ENCODE measurements around the gene ZFYVE27.

ZFYVE27 gene

GRCh38 chr10:97774811-97775294 is 37.9 kb downstream of the ZFYVE27 start:
- Histone ChIP-seq H3K27me3 (ENCODE audit: insufficient read depth, low read length) (peaks cover 53% of the 10 kb centered on the region), H3K9me3 (ENCODE audit: low read length) (no peaks in the 10 kb centered on the region), H3K4me3 (ENCODE audit: low read length) (no peak overlapping the region), H2AFZ (ENCODE audit: low read depth, low read length) (no peak overlapping the region), H3K4me1 (ENCODE audit: insufficient read depth, low read length) (peaks cover 3% of the 10 kb centered on the region), H3K36me3 (ENCODE audit: insufficient read depth, low read length) (no peaks in the 10 kb centered on the region)

- no peaks in the 10 kb centered on the region for H3K36me3 ChIP-seq (ENCODE audit: insufficient read depth, low read length)
- H3K9me3 ChIP-seq (ENCODE audit: low read length): no peaks in the 10 kb centered on the region
- H3K27me3 ChIP-seq (ENCODE audit: insufficient read depth, low read length): peaks cover 47% of the 10 kb centered on the region
- H2AFZ ChIP-seq (ENCODE audit: low read depth, low read length): no peak overlapping the region
- peaks cover 8% of the 10 kb centered on the region for H3K4me1 ChIP-seq (ENCODE audit: insufficient read depth, low read length)
- H3K4me3 ChIP-seq (ENCODE audit: low read length): no peak overlapping the region
These were observed 40.2 kb downstream of the ZFYVE27 start for GRCh38 chr10:97777143-97777542.

GRCh38 chr10:97778452-97779302 is 41.7 kb downstream of the ZFYVE27 start:
- no peak overlapping the region for H2AFZ ChIP-seq (ENCODE audit: low read depth, low read length)
- no peaks in the 10 kb centered on the region for H3K9me3 ChIP-seq (ENCODE audit: low read length)
- no peak overlapping the region for H3K4me3 ChIP-seq (ENCODE audit: low read length)
- no peaks in the 10 kb centered on the region for H3K36me3 ChIP-seq (ENCODE audit: insufficient read depth, low read length)
- peaks cover 31% of the 10 kb centered on the region for H3K27me3 ChIP-seq (ENCODE audit: insufficient read depth, low read length)
- H3K4me1 ChIP-seq (ENCODE audit: insufficient read depth, low read length): peaks cover 8% of the 10 kb centered on the region

GRCh38 chr10:97779492-97779891 is 42.6 kb downstream of the ZFYVE27 start:
- H3K4me3 ChIP-seq (ENCODE audit: low read length): no peak overlapping the region
- H3K9me3 ChIP-seq (ENCODE audit: low read length): no peaks in the 10 kb centered on the region
- no peaks in the 10 kb centered on the region for H3K36me3 ChIP-seq (ENCODE audit: insufficient read depth, low read length)
- no peak overlapping the region for H2AFZ ChIP-seq (ENCODE audit: low read depth, low read length)
- peaks cover 28% of the 10 kb centered on the region for H3K27me3 ChIP-seq (ENCODE audit: insufficient read depth, low read length)
- H3K4me1 ChIP-seq (ENCODE audit: insufficient read depth, low read length): peaks cover 13% of the 10 kb centered on the region

DNA sequence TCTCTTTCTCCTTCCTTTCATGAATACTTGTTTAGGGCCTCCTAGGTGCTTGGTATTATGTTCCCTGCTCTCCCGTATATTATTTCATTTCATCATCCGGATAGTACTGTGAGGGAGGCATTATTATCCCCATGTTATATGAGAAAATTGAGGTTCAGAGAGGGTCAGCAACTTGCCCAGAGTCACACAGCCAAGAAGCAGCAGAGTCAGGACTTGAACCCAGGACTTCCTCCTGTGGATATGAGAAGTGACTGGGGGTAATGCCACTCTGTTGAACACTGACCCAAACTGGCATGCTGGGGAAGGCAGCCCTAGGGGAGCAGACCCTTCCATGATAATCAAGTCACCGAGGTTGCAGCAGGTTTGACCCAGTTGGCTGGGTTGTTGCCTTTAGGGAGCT is 43.0 kb downstream of the ZFYVE27 start:
- Histone ChIP-seq H3K27me3 (ENCODE audit: insufficient read depth, low read length) (peaks cover 24% of the 10 kb centered on the region), H3K4me1 (ENCODE audit: insufficient read depth, low read length) (peaks cover 13% of the 10 kb centered on the region), H3K9me3 (ENCODE audit: low read length) (no peaks in the 10 kb centered on the region), H2AFZ (ENCODE audit: low read depth, low read length) (no peak overlapping the region), H3K4me3 (ENCODE audit: low read length) (no peak overlapping the region), H3K36me3 (ENCODE audit: insufficient read depth, low read length) (no peaks in the 10 kb centered on the region)

DNA sequence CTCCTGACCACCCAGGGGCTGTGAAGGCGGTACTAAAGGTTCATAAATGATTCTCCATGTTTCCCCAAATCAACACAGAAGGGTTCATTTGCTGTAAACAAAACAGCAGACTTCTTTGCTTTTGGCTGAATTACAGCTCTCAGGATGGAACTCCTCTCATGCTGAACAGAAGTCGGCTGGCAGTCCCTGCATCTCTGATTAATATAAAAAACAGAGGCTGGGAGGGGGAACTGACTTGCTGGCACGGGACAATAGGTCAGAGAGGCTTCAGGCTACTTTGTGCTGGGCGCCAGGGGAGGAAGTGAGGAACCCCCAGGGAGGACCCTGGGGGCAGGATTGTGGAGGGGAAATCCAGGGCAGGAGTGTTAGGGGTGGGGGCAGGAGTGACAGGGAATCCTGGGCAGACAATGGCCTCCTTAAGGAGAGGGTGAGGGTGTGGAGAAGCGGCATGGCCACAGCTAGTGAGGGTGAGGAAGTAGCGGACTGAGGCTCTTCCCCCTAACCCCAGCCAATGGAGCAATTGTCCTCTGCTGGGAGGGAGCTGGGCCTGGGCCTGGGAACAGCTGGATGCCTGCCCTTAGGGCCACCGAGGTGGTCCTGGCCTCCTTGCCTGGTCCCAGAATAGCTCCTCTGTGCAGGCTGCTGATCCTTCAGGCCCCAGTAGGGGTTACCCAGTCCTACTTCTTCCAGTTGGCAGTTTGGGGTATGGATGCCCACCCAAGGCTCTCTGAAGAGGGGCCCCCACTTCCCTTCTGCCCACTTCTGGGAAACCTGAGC is 44.1 kb downstream of the ZFYVE27 start:
- Histone ChIP-seq H2AFZ (ENCODE audit: low read depth, low read length) (no peak overlapping the region), H3K4me1 (ENCODE audit: insufficient read depth, low read length) (peaks cover 13% of the 10 kb centered on the region), H3K27me3 (ENCODE audit: insufficient read depth, low read length) (peaks cover 21% of the 10 kb centered on the region), H3K4me3 (ENCODE audit: low read length) (no peak overlapping the region), H3K36me3 (ENCODE audit: insufficient read depth, low read length) (no peaks in the 10 kb centered on the region), H3K9me3 (ENCODE audit: low read length) (no peaks in the 10 kb centered on the region)

DNA sequence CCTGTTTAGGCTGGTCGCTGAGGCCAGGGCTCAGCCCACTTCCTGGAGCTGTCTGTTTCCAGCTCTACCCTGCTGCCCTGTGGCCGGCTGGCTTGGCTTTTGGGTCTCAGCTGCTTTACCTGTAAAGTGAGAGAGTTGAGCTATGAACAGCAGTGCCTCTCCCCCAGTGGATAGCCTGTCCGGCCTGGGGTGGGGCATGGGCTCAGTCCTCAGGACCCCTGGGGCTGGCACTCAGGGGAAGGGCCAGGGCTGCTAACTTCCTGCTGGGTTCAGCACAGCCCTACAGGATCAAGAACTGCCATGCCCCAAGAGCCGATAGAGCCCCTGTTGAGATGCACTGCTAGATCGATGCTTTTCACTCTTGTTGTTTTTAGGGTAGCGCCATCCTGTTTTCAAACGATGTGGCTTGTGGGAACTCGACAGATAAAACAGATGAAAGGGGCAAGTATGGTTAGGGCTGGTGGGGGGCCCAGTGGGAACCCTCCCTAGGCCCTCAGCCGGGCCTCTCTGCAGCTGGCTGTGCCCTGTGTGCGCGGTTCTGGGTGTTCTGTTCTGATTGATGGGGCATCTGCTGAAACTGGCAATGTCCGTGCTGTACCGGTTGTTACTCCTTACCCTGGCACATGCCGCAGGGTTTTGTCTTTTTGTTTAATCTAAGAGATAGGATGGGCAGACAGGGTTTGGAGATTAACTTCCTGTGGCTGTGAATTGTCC is 44.8 kb downstream of the ZFYVE27 start:
- Histone ChIP-seq H3K27me3 (ENCODE audit: insufficient read depth, low read length) (peaks cover 25% of the 10 kb centered on the region), H3K4me1 (ENCODE audit: insufficient read depth, low read length) (peaks cover 13% of the 10 kb centered on the region), H3K9me3 (ENCODE audit: low read length) (no peaks in the 10 kb centered on the region), H3K4me3 (ENCODE audit: low read length) (no peak overlapping the region), H3K36me3 (ENCODE audit: insufficient read depth, low read length) (no peaks in the 10 kb centered on the region), H2AFZ (ENCODE audit: low read depth, low read length) (no peak overlapping the region)

- H3K9me3 ChIP-seq (ENCODE audit: low read length): no peaks in the 10 kb centered on the region
- peaks cover 25% of the 10 kb centered on the region for H3K27me3 ChIP-seq (ENCODE audit: insufficient read depth, low read length)
- H2AFZ ChIP-seq (ENCODE audit: low read depth, low read length): no peak overlapping the region
- H3K4me1 ChIP-seq (ENCODE audit: insufficient read depth, low read length): peaks cover 13% of the 10 kb centered on the region
- no peak overlapping the region for H3K4me3 ChIP-seq (ENCODE audit: low read length)
- H3K36me3 ChIP-seq (ENCODE audit: insufficient read depth, low read length): no peaks in the 10 kb centered on the region
These were observed 45.7 kb downstream of the ZFYVE27 start for GRCh38 chr10:97782455-97783228.

DNA sequence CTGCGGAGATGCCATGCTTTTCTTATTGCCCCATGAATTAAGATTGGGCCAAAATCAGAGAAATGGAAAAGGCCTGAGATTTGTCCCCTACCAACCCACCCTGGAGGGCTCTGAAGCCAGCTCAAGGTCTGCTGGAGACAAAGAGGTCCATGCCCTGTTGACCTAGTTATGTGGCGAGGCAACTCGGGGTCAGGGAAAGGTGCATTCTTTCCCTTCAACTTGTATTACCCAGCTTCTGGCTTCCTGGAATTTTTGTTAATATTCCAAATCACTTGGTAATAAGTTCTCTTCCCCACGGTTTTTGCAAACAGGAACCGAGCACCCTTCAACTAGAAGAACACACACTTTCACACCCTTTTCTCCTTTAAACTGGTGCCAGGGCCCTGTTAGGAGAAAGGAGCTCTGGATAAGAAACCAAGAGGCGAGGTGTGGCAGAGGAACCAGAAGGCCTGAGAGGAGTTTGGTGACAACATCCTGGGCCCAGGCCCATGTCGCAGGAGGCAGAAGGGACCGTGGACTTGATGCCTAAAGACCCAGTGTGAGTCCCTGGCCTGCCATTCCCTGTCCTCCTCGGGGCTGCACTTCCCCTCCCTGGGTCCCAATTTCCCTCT is 47.4 kb downstream of the ZFYVE27 start:
- peaks cover 36% of the 10 kb centered on the region for H3K27me3 ChIP-seq (ENCODE audit: insufficient read depth, low read length)
- no peaks in the 10 kb centered on the region for H3K36me3 ChIP-seq (ENCODE audit: insufficient read depth, low read length)
- H2AFZ ChIP-seq (ENCODE audit: low read depth, low read length): no peak overlapping the region
- H3K4me3 ChIP-seq (ENCODE audit: low read length): no peak overlapping the region
- H3K4me1 ChIP-seq (ENCODE audit: insufficient read depth, low read length): peaks cover 13% of the 10 kb centered on the region
- no peaks in the 10 kb centered on the region for H3K9me3 ChIP-seq (ENCODE audit: low read length)

DNA sequence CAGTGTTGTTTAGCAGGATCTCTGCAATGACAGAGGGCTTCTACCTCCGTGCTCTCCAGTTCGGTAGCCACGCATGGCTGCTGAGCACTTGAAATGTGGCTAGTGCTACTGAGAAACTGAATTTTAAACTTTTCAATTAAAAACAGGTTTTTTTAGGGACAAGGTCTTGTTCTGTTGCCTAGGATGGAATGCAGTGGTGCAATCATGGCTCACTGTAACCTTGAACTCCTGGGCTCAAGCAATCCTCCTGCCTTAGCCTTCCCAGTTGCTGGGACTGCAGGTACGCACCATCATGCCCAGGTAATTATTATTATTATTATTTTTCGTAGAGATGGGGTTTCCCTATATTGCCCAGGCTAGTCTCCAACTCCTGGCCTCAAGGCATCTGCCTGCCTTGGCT is 48.3 kb downstream of the ZFYVE27 start:
- Histone ChIP-seq H3K27me3 (ENCODE audit: insufficient read depth, low read length) (peaks cover 33% of the 10 kb centered on the region), H2AFZ (ENCODE audit: low read depth, low read length) (no peak overlapping the region), H3K36me3 (ENCODE audit: insufficient read depth, low read length) (no peaks in the 10 kb centered on the region), H3K9me3 (ENCODE audit: low read length) (no peaks in the 10 kb centered on the region), H3K4me1 (ENCODE audit: insufficient read depth, low read length) (peaks cover 13% of the 10 kb centered on the region), H3K4me3 (ENCODE audit: low read length) (no peak overlapping the region)

DNA sequence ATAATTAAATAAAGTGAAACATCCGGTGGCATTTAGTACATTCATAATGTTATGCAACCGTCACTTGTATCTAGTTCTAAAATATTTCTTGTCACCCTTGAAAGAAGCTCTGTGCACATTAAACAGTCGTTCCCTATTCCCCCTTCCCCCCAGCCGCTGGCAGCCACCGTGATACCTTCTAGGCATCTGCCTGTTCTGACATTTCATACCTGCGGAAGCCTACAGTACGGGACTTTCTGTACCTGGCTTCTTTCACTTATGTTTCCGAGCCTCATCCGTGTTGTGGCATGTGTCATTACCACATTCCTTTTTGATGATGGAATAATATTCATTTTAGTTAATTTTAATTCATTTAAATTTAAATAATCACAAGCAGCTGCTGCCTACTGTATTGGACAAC is 48.8 kb downstream of the ZFYVE27 start:
- H3K27me3 ChIP-seq (ENCODE audit: insufficient read depth, low read length): peaks cover 33% of the 10 kb centered on the region
- H3K4me1 ChIP-seq (ENCODE audit: insufficient read depth, low read length): peaks cover 13% of the 10 kb centered on the region
- no peak overlapping the region for H2AFZ ChIP-seq (ENCODE audit: low read depth, low read length)
- H3K9me3 ChIP-seq (ENCODE audit: low read length): no peaks in the 10 kb centered on the region
- H3K4me3 ChIP-seq (ENCODE audit: low read length): no peak overlapping the region
- H3K36me3 ChIP-seq (ENCODE audit: insufficient read depth, low read length): no peaks in the 10 kb centered on the region

Measured in neuron (in vitro differentiated cells).